T-cell (primary cell): Measurements from ENCODE around the gene ABL1. TPM values are rescaled to one million over a fixed set of nuclear protein-coding genes. Genes with fewer than 3 reads are reported as not detected.

Experiments
- ATAC-seq, 4 experiments: fragments of 200-7000 bp in 3 of 4; fragments of 150-1000 bp in 1 of 4; cut with Tn5 transposase; replicated peaks in 1 of 4; 1 replicate in 3 of 4; 2 replicates in 1 of 4; pipeline ENCODE4 v1.10.0; 2021; ENCODE audit warnings: moderate library complexity in 3 of 4, mild to moderate bottlenecking in 2 of 4, moderate number of reproducible peaks in 1 of 4
- CTCF ChIA-PET, 2 donors: fragments of 300-600 bp; sonication (Branson Sonifier 250); formaldehyde crosslinking; loops; one replicate each; lab custom pipeline; 2022; ENCODE audit warnings: antibody characterized with exemption in 2 of 2; lab: Charles Lee
- POLR2A ChIA-PET, 2 donors: fragments of 300-600 bp; sonication (Branson Sonifier 250); formaldehyde crosslinking; loops; one replicate each; lab custom pipeline; 2022; ENCODE audit warnings: antibody characterized with exemption in 2 of 2; lab: Charles Lee
- DNase-seq, 35 experiments: peaks; one replicate each; pipeline versions ENCODE4 v3.0.0 to v3.0.0-alpha.2; 2013 to 2023
- H3K27ac ChIP-seq: one replicate; pipeline ENCODE4 v1.5.1; 2013; ENCODE audit warnings: low read length
- H3K27me3 ChIP-seq, 2 experiments: replicated peaks in 1 of 2; 1 replicate in 1 of 2; 2 replicates in 1 of 2; pipeline versions ENCODE4 v1.6.1 to v1.7.0; 2013; ENCODE audit warnings: low read length in 1 of 2, mixed read lengths in 1 of 2; ENCODE audit not compliant: control insufficient read depth in 2 of 2, insufficient read depth in 2 of 2; ENCODE audit errors: extremely low read depth in 1 of 2
- H3K36me3 ChIP-seq, 2 donors: 1 replicate in 1 of 2; 2 replicates in 1 of 2; pipeline versions ENCODE4 v1.6.1 to v1.7.0; 2013; ENCODE audit warnings: low read length in 1 of 2; ENCODE audit not compliant: control insufficient read depth in 2 of 2, insufficient read depth in 1 of 2; ENCODE audit errors: extremely low read depth in 1 of 2
- H3K4me1 ChIP-seq, 2 experiments: 1 replicate in 1 of 2; 2 replicates in 1 of 2; pipeline versions ENCODE4 v1.6.1 to v1.7.0; 2013; ENCODE audit warnings: low read length in 2 of 2, mixed read lengths in 1 of 2; ENCODE audit not compliant: insufficient read depth in 2 of 2, control insufficient read depth in 1 of 2; ENCODE audit errors: extremely low read depth in 1 of 2
- H3K4me3 ChIP-seq, 2 donors: 1 replicate in 1 of 2; 2 replicates in 1 of 2; pipeline versions ENCODE4 v1.5.1 to v1.7.0; 2013; ENCODE audit warnings: mild to moderate bottlenecking in 2 of 2, low read length in 1 of 2, moderate library complexity in 1 of 2; ENCODE audit not compliant: control insufficient read depth in 1 of 2; ENCODE audit errors: extremely low read depth in 1 of 2
- H3K9me3 ChIP-seq: 2 replicates; pipeline ENCODE4 v1.7.0; 2013
- H3K27ac Mint-ChIP-seq, 2 donors: one replicate each; pipeline ENCODE4 v1.8.0; 2020 to 2021; ENCODE audit warnings: mild to moderate bottlenecking in 2 of 2, mixed read lengths in 2 of 2
- H3K27me3 Mint-ChIP-seq, 2 donors: one replicate each; pipeline ENCODE4 v1.8.0; 2021 to 2022; ENCODE audit warnings: mixed read lengths in 2 of 2
- H3K36me3 Mint-ChIP-seq: one replicate; pipeline ENCODE4 v1.8.0; 2021; ENCODE audit warnings: mixed read lengths
- H3K4me1 Mint-ChIP-seq, 3 donors: one replicate each; pipeline ENCODE4 v1.8.0; 2020 to 2022; ENCODE audit warnings: mixed read lengths in 3 of 3, mild to moderate bottlenecking in 1 of 3
- H3K4me3 Mint-ChIP-seq, 3 donors: one replicate each; pipeline ENCODE4 v1.8.0; 2020 to 2022; ENCODE audit warnings: mild to moderate bottlenecking in 3 of 3, mixed read lengths in 3 of 3, moderate library complexity in 3 of 3
- H3K9me3 Mint-ChIP-seq, 3 donors: one replicate each; pipeline ENCODE4 v1.8.0; 2020 to 2022; ENCODE audit warnings: mixed read lengths in 3 of 3
- WGBS: methylation state at CpG from one replicate; pipeline ENCODE4 v1.1.5; 2013; ENCODE audit warnings: missing lambda C conversion rate; ENCODE audit not compliant: insufficient coverage; 5-methylcytosine and 5-hydroxymethylcytosine counted together
- total RNA-seq, 35 experiments: library from RNA in 6 of 35; stranded (reverse) in 6 of 35; fragments of 120-200 nt in 1 of 35; gene quantifications; one replicate each; pipeline versions ENCODE4 v1.2.1 to v1.2.4 and lab custom pipeline; 2013 to 2026

Gene ABL1
- total RNA-seq, 5 donors from 2014 or later (not counting 1 experiment from before 2014, with no cell fraction given), result 33.3 to 40.0 (median 37.7) TPM

GRCh38 chr9:130921300-130921988, 86.4 kb downstream of the ABL1 start:
- POLR2A ChIA-PET, result no interaction called here

GRCh38 chr9:130921989-130922892, 87.2 kb downstream of the ABL1 start:
- H3K4me1 ChIP-seq, result no peaks in the 10 kb centered on the region
- Mint-ChIP-seq H3K4me1 (no peaks in the 10 kb centered on the region), H3K4me3 (no peak overlapping the region), H3K27ac (no peak overlapping the region), H3K27me3 (peaks cover 4 to 11% of the 10 kb centered on the region in 2 donors), H3K36me3 (no peaks in the 10 kb centered on the region), H3K9me3 (no peaks in the 10 kb centered on the region)
- ATAC-seq (no peak), DNase-seq (no peak)
- CTCF ChIA-PET, result no interaction called here
- no peaks in the 10 kb centered on the region for H3K36me3 ChIP-seq
- WGBS, result 71% methylated on average over 20 of the region's 31 CpGs
- H3K9me3 ChIP-seq, result no peaks in the 10 kb centered on the region
- H3K4me3 ChIP-seq, result no peak overlapping the region
- H3K27me3 ChIP-seq, result peaks cover 0 to 66% of the 10 kb centered on the region in 2 experiments
- POLR2A ChIA-PET, result no interaction called here
- H3K27ac ChIP-seq, result no peak overlapping the region

More at GRCh38 chr9:130921300-130921988, 86.4 kb downstream of the ABL1 start:
- CTCF ChIA-PET, result no interaction called here
- no peak overlapping the region for H3K4me3 ChIP-seq
- H3K9me3 ChIP-seq, result no peaks in the 10 kb centered on the region
- no peaks in the 10 kb centered on the region for H3K4me1 ChIP-seq
- H3K27ac ChIP-seq, result no peak overlapping the region
- Mint-ChIP-seq H3K4me3 (no peak overlapping the region), H3K27ac (no peak overlapping the region), H3K36me3 (no peaks in the 10 kb centered on the region), H3K4me1 (no peaks in the 10 kb centered on the region), H3K9me3 (no peaks in the 10 kb centered on the region), H3K27me3 (peaks cover 4 to 11% of the 10 kb centered on the region in 2 donors)
- WGBS, result 75% methylated on average over 25 of the region's 29 CpGs
- H3K36me3 ChIP-seq, result no peaks in the 10 kb centered on the region
- peaks cover 0 to 68% of the 10 kb centered on the region in 2 experiments for H3K27me3 ChIP-seq
- ATAC-seq (no peak), DNase-seq (no peak)

- CTCF ChIA-PET, result no interaction called here
- peaks cover 4 to 12% of the 10 kb centered on the region in 2 donors for H3K27me3 Mint-ChIP-seq
- POLR2A ChIA-PET, result no interaction called here
- no peaks in the 10 kb centered on the region for H3K9me3 Mint-ChIP-seq
- Histone ChIP-seq H3K4me3 (no peak overlapping the region), H3K9me3 (no peaks in the 10 kb centered on the region), H3K36me3 (no peaks in the 10 kb centered on the region), H3K27me3 (peaks cover 0 to 61% of the 10 kb centered on the region in 2 experiments), H3K27ac (no peak overlapping the region), H3K4me1 (no peaks in the 10 kb centered on the region)
- WGBS, result 72% methylated on average over 14 of the region's 16 CpGs
- ATAC-seq (no peak), DNase-seq (no peak)
- H3K36me3 Mint-ChIP-seq, result no peaks in the 10 kb centered on the region
- no peak overlapping the region for H3K27ac Mint-ChIP-seq
- H3K4me3 Mint-ChIP-seq, result no peak overlapping the region
- H3K4me1 Mint-ChIP-seq, result no peaks in the 10 kb centered on the region
Observed at GRCh38 chr9:130922893-130923610, 88.0 kb downstream of the ABL1 start.

GRCh38 chr9:130923611-130924447, 88.8 kb downstream of the ABL1 start:
- ChIA-PET POLR2A (no interaction called here), CTCF (no interaction called here)
- Histone ChIP-seq H3K27ac (no peak overlapping the region), H3K36me3 (no peaks in the 10 kb centered on the region), H3K9me3 (no peaks in the 10 kb centered on the region), H3K27me3 (peaks cover 0 to 66% of the 10 kb centered on the region in 2 experiments), H3K4me1 (no peaks in the 10 kb centered on the region), H3K4me3 (no peak overlapping the region)
- DNase-seq (no peak), ATAC-seq (no peak)
- 84% methylated on average over 28 of the region's 42 CpGs for WGBS
- Mint-ChIP-seq H3K4me3 (no peak overlapping the region), H3K27me3 (peaks cover 4 to 14% of the 10 kb centered on the region in 2 donors), H3K4me1 (no peaks in the 10 kb centered on the region), H3K9me3 (no peaks in the 10 kb centered on the region), H3K36me3 (no peaks in the 10 kb centered on the region), H3K27ac (no peak overlapping the region)

- 71% methylated on average over 7 of the region's 10 CpGs for WGBS
- ChIA-PET CTCF (no interaction called here), POLR2A (no interaction called here)
- no peaks in the 10 kb centered on the region for H3K9me3 Mint-ChIP-seq
- Histone ChIP-seq H3K9me3 (no peaks in the 10 kb centered on the region), H3K27me3 (peaks cover 0 to 65% of the 10 kb centered on the region in 2 experiments), H3K27ac (no peak overlapping the region), H3K4me3 (no peak overlapping the region), H3K4me1 (no peaks in the 10 kb centered on the region), H3K36me3 (no peaks in the 10 kb centered on the region)
- DNase-seq (no peak), ATAC-seq (no peak)
- H3K27ac Mint-ChIP-seq, result no peak overlapping the region
- H3K36me3 Mint-ChIP-seq, result no peaks in the 10 kb centered on the region
- H3K4me1 Mint-ChIP-seq, result no peaks in the 10 kb centered on the region
- peaks cover 4 to 14% of the 10 kb centered on the region in 2 donors for H3K27me3 Mint-ChIP-seq
- H3K4me3 Mint-ChIP-seq, result no peak overlapping the region
Observed at GRCh38 chr9:130924448-130924788, 89.4 kb downstream of the ABL1 start.
